Activated naive CD4-positive, alpha-beta T cell treated with anti-CD3 and anti-CD28 coated beads for 36 hours (primary cell): ENCODE data around the gene BARX1. TPM values are rescaled to one million over a fixed set of nuclear protein-coding genes. Genes with fewer than 3 reads are reported as not detected.

Experiments
- CTCF ChIA-PET: fragments of 350-600 bp; sonication (Branson Sonifier 250); formaldehyde crosslinking; loops from one replicate; lab custom pipeline; 2021; ENCODE audit warnings: antibody characterized with exemption; lab: Charles Lee
- DNase-seq: peaks from one replicate; pipeline ENCODE4 v3.0.0-alpha.2; 2020
- H3K27ac Mint-ChIP-seq: one replicate; pipeline ENCODE4 v1.8.0; 2021; ENCODE audit warnings: mild to moderate bottlenecking, mixed read lengths
- H3K27me3 Mint-ChIP-seq: one replicate; pipeline ENCODE4 v1.8.0; 2021; ENCODE audit warnings: low read depth, mixed read lengths
- H3K36me3 Mint-ChIP-seq: one replicate; pipeline ENCODE4 v1.8.0; 2021; ENCODE audit warnings: low read depth, mixed read lengths
- H3K4me1 Mint-ChIP-seq: one replicate; pipeline ENCODE4 v1.8.0; 2021; ENCODE audit warnings: low read depth, mixed read lengths
- H3K4me3 Mint-ChIP-seq: one replicate; pipeline ENCODE4 v1.8.0; 2021; ENCODE audit warnings: mild to moderate bottlenecking, moderate library complexity, mixed read lengths
- H3K9me3 Mint-ChIP-seq: one replicate; pipeline ENCODE4 v1.8.0; 2021; ENCODE audit warnings: mixed read lengths
- intact Hi-C: fragments of 100-400 bp; cut with micrococcal nuclease; formaldehyde crosslinking; loops from one replicate; pipeline ENCODE4 v1.15.1; 2023
- total RNA-seq, 2 experiments: library from RNA; stranded (reverse); gene quantifications; one replicate each; pipeline ENCODE4 v1.2.3, GENCODE V29; 2021

Gene BARX1
- total RNA-seq, 2 experiments from 2014 or later = 0.17 to 0.21 TPM

GRCh38 chr9:93929231-93929630 is 25.9 kb downstream of the BARX1 start:
- no peaks in the 10 kb centered on the region for H3K9me3 Mint-ChIP-seq
- no peak for DNase-seq
- H3K4me3 Mint-ChIP-seq = no peak overlapping the region
- no peak overlapping the region for H3K27ac Mint-ChIP-seq
- peaks cover 4% of the 10 kb centered on the region for H3K27me3 Mint-ChIP-seq
- intact Hi-C loops = no loop called here
- CTCF ChIA-PET = no interaction called here
- no peaks in the 10 kb centered on the region for H3K4me1 Mint-ChIP-seq
- no peaks in the 10 kb centered on the region for H3K36me3 Mint-ChIP-seq

- H3K36me3 Mint-ChIP-seq = no peaks in the 10 kb centered on the region
- H3K27ac Mint-ChIP-seq = no peak overlapping the region
- CTCF ChIA-PET = no interaction called here
- no peaks in the 10 kb centered on the region for H3K9me3 Mint-ChIP-seq
- intact Hi-C loops = no loop called here
- no peak for DNase-seq
- no peaks in the 10 kb centered on the region for H3K4me1 Mint-ChIP-seq
- no peaks in the 10 kb centered on the region for H3K27me3 Mint-ChIP-seq
- H3K4me3 Mint-ChIP-seq = no peak overlapping the region
Measured at GRCh38 chr9:93922535-93922934, 32.6 kb downstream of the BARX1 start.

DNA sequence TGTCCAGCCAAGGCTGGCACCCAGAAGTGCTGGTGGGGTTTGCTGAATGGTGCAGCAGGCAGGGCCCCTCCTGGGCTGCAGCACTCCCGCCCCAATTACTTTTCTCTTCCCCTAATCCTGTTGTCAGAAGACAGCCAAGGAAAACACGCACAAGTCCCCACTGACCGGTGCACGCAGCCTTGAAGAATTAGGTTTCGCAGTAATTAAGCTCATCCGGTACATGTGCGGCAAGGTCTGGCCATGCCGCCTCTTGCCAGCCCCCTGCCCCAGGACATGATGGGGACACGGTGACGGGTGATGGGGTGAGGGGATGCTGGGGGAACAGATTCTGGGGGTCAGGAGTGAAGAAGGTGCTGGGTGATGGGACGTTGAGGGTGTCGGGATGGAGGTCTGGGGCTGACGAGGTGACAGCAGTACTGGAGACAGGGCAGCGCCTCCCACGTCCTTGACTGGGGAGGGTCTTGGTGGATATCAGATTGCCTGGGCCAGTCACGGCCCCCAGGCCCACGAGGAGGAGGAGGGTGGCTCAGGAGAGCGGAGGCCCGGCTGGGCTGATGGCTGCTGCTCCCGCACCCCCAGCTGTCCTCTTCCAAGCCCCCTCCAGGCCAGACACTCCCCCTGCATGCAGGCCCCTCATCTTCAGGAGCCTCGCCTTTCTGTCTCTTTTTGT is 34.9 kb downstream of the BARX1 start:
- H3K4me3 Mint-ChIP-seq = no peak overlapping the region
- intact Hi-C loops = no loop called here
- H3K9me3 Mint-ChIP-seq = no peaks in the 10 kb centered on the region
- DNase-seq = no peak
- H3K36me3 Mint-ChIP-seq = no peaks in the 10 kb centered on the region
- no peaks in the 10 kb centered on the region for H3K4me1 Mint-ChIP-seq
- no peaks in the 10 kb centered on the region for H3K27me3 Mint-ChIP-seq
- H3K27ac Mint-ChIP-seq = no peak overlapping the region
- CTCF ChIA-PET = interaction anchor here (0.6 kb wide), 1 partner anchor 28 kb away, joined by 4 read pairs; no protein-coding TSS in a partner anchor

GRCh38 chr9:93918061-93918460 is 37.1 kb downstream of the BARX1 start:
- Mint-ChIP-seq H3K4me3 (no peak overlapping the region), H3K27ac (no peak overlapping the region), H3K36me3 (no peaks in the 10 kb centered on the region), H3K27me3 (no peaks in the 10 kb centered on the region), H3K9me3 (no peaks in the 10 kb centered on the region), H3K4me1 (no peaks in the 10 kb centered on the region)
- intact Hi-C loops = no loop called here
- no peak for DNase-seq
- CTCF ChIA-PET = no interaction called here

- Mint-ChIP-seq H3K27me3 (no peaks in the 10 kb centered on the region), H3K27ac (no peak overlapping the region), H3K4me1 (no peaks in the 10 kb centered on the region), H3K36me3 (no peaks in the 10 kb centered on the region), H3K4me3 (no peak overlapping the region), H3K9me3 (no peaks in the 10 kb centered on the region)
- no peak for DNase-seq
- CTCF ChIA-PET = no interaction called here
- intact Hi-C loops = no loop called here
Measured at GRCh38 chr9:93917121-93917853, 37.9 kb downstream of the BARX1 start.

DNA sequence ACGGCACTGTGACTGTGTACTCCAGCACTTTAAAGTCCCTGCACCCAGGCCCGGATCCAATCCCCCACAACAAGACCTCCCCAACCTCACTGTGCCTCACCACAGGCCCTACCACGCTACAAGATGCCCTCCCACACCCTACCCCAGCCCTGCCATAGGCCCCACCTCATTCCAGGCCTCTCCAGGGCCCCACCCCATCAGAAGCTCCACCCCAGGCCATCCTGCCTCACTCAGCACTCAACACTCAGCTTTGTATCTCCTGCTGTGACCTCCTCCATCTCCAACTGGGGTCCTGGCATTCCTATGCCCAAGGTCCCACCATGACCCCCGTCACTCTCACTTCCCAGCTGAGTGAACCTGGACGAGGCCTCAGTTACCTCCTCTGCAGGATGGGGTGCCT is 38.8 kb downstream of the BARX1 start:
- no peaks in the 10 kb centered on the region for H3K27me3 Mint-ChIP-seq
- H3K4me1 Mint-ChIP-seq = no peaks in the 10 kb centered on the region
- intact Hi-C loops = no loop called here
- no peaks in the 10 kb centered on the region for H3K9me3 Mint-ChIP-seq
- DNase-seq = no peak
- CTCF ChIA-PET = no interaction called here
- H3K27ac Mint-ChIP-seq = no peak overlapping the region
- no peaks in the 10 kb centered on the region for H3K36me3 Mint-ChIP-seq
- no peak overlapping the region for H3K4me3 Mint-ChIP-seq

DNA sequence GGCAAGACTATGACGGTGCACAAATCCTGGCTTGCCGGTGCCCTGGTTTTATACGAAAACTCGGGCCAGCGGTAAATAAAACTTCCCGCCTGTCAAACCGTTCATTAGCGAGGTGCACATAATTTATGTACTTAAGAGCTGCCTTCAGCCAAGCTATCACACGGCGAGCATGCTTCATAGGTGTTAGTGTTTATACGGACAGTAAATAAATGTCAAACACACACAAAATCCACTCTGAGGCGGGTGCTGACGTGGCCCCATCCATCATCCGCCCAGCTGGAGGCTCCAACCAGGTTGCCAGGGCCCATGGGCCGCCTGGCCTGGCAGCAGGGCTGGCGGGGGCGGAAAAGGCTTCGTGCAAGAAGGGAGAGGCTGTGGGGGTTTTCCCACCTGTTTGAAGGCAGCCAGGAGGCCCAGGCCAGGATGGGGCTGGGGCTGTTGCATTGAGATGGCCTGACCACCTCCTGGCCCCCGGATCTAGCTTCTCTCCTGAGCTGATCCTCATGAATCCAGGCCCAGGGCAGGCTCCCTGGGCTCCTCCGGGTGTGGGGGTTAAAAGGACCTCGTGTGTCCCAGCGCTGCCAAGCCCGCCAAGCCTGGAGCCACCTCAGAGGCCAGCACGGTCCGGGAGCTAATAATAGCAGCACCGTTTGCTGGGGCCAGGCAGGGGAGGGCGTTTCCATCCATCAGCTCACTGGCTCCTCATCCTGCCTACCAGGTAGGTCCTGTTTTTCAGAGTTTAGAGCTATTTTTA is 43.2 kb downstream of the BARX1 start:
- Mint-ChIP-seq H3K27me3 (no peaks in the 10 kb centered on the region), H3K4me3 (no peak overlapping the region), H3K9me3 (no peaks in the 10 kb centered on the region), H3K27ac (no peak overlapping the region), H3K36me3 (no peaks in the 10 kb centered on the region), H3K4me1 (peaks cover 5% of the 10 kb centered on the region)
- no peak for DNase-seq
- intact Hi-C loops = no loop called here
- CTCF ChIA-PET = interaction anchor here (0.5 to 1.1 kb wide), 3 partner anchors 48 to 229 kb away, joined by 3 read pairs; no protein-coding TSS in a partner anchor

DNA sequence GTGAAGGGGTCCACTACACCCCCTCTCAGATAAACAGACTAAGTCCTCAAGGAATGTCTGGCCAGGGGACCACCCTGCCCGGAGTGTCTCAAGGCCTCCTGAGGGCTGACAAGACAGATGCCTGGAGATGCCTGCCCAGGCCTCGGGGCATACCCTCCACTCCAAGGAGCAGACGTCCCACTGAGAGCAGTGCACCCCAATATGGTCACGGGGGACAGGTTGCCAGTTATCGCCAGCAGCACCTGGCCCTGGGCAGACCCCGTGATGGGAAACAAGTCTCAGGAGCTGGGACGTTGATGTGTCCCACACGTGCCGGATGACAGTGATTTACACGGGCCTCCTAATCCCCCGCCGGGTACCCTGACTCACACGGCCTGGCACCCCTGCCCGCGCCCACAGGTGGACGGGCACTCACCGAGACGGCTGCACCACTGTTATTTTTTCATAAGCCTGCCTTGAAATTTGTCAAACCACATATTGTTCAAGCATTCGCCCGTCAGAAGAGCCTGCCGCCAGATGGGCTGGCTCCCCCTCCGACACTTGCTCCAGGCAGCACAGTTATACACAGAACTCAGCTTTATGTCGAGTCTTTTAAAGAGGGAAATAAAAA is 43.9 kb downstream of the BARX1 start:
- no peak for DNase-seq
- intact Hi-C loops = no loop called here
- H3K4me3 Mint-ChIP-seq = no peak overlapping the region
- CTCF ChIA-PET = interaction anchor here (1.0 kb wide), 1 partner anchor 228 kb away, joined by 3 read pairs; no protein-coding TSS in a partner anchor
- no peaks in the 10 kb centered on the region for H3K9me3 Mint-ChIP-seq
- H3K27ac Mint-ChIP-seq = no peak overlapping the region
- H3K27me3 Mint-ChIP-seq = no peaks in the 10 kb centered on the region
- peaks cover 5% of the 10 kb centered on the region for H3K4me1 Mint-ChIP-seq
- no peaks in the 10 kb centered on the region for H3K36me3 Mint-ChIP-seq

DNA sequence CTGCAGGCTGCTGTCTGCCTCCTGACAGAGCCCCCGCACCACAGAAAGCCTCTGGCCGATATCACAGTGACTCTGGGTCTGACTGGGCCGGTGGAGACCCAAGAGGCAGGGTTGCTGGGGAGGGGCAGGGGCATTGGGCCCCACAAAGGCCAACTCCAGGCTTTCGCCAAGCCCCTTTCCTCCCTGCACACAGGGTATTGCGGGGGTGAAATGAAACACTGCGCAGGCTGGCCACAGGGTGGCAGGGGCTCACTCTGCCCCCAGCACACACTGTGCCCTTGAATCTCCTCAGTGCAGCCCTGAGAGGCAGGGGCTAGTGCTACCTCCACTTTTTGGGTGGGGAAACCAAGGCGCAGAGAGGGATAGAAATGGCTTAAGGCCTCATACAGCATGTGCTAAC is 44.6 kb downstream of the BARX1 start:
- Mint-ChIP-seq H3K27ac (no peak overlapping the region), H3K27me3 (no peaks in the 10 kb centered on the region), H3K36me3 (no peaks in the 10 kb centered on the region), H3K9me3 (no peaks in the 10 kb centered on the region), H3K4me1 (peaks cover 5% of the 10 kb centered on the region), H3K4me3 (no peak overlapping the region)
- no peak for DNase-seq
- CTCF ChIA-PET = interaction anchor here (1.0 kb wide), 1 partner anchor 228 kb away, joined by 3 read pairs; no protein-coding TSS in a partner anchor
- intact Hi-C loops = no loop called here

DNA sequence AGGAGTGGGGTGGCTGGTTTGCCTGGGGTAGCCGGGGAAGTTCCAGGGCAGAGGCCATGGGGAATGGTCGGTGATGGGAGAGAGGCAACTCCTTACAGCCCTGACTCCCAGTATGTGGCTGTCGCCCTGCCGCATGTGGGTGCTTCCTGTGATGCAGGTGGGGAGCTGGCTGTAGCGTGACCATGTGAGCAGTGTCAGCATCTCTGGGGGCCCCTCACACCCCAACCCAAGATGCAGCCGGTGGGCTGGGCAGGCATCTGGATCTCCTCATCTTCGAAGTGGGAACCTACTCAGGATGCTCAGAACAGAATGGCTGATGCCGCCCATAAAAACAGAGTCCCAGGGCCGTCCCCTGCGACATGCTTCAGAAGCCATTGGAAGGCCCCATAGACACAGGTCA is 45.0 kb downstream of the BARX1 start:
- CTCF ChIA-PET = no interaction called here

DNA sequence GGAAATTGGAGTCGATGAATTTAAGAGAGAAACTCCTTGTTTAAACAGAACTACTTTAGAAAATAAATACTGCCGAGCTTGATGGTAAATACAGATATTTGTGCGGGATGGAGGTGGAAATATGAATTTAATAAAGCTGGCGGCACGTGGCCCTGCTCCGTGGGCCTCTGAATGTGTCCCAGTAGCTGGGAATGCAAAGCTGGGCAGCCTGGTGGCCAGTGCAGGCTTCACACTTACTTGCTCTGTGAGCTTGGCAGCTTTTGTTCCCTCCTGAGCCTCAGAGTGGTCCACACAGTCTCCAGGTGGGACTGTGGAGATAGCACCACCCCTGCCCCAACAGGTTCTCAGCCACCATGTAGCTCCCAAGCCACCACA is 45.9 kb downstream of the BARX1 start:
- Mint-ChIP-seq H3K27ac (no peak overlapping the region), H3K27me3 (no peaks in the 10 kb centered on the region), H3K36me3 (no peaks in the 10 kb centered on the region), H3K4me3 (no peak overlapping the region), H3K4me1 (peaks cover 5% of the 10 kb centered on the region), H3K9me3 (no peaks in the 10 kb centered on the region)
- CTCF ChIA-PET = interaction anchor here (0.6 to 1.0 kb wide), 3 partner anchors 39 to 84 kb away, joined by 4 to 5 read pairs (median 4); no protein-coding TSS in a partner anchor
- intact Hi-C loops = loop anchor here (2.0 kb wide), 1 partner anchor 82 kb away; no protein-coding TSS in a partner anchor
- no peak for DNase-seq

More for the DNA sequence above, 45.0 kb downstream of the BARX1 start:
- Mint-ChIP-seq H3K4me1 (peaks cover 5% of the 10 kb centered on the region), H3K4me3 (no peak overlapping the region), H3K27me3 (no peaks in the 10 kb centered on the region), H3K27ac (no peak overlapping the region), H3K36me3 (no peaks in the 10 kb centered on the region), H3K9me3 (no peaks in the 10 kb centered on the region)
- DNase-seq = no peak
- intact Hi-C loops = no loop called here
